ENCODE data around the gene TOB1.

Gene TOB1

GRCh38 chr17:50835301-50836234 is 30.6 kb downstream of the TOB1 start, which contains the start of gene WFIKKN2:
Gene WFIKKN2 (plus strand): TSS chr17:50835586. CDS start chr17:50835938, 352 bp downstream.
- Histone ChIP-seq H3K27me3 (ENCODE audit: control insufficient read depth, insufficient read depth, low read length) (no peaks in the 10 kb centered on the region; the same call in 1 of the 2 replicates), H3K36me3 (ENCODE audit: control insufficient read depth, insufficient read depth, low read length) (no peaks in the 10 kb centered on the region), H3K9ac (ENCODE audit: low read depth, low read length) (no peak within 1 kb of the TSS), H3K4me3 (ENCODE audit: low read depth, low read length) (no peak within 1 kb of the TSS), H3K9me3 (ENCODE audit: control insufficient read depth, insufficient read depth, low read length) (no peaks in the 10 kb centered on the region), H3K27ac (ENCODE audit: low read depth, low read length) (peak within 1 kb of the TSS; percentile 44), H3K4me1 (ENCODE audit: control insufficient read depth, insufficient read depth, low read length) (peaks cover 26% of the 10 kb centered on the region)

DNA sequence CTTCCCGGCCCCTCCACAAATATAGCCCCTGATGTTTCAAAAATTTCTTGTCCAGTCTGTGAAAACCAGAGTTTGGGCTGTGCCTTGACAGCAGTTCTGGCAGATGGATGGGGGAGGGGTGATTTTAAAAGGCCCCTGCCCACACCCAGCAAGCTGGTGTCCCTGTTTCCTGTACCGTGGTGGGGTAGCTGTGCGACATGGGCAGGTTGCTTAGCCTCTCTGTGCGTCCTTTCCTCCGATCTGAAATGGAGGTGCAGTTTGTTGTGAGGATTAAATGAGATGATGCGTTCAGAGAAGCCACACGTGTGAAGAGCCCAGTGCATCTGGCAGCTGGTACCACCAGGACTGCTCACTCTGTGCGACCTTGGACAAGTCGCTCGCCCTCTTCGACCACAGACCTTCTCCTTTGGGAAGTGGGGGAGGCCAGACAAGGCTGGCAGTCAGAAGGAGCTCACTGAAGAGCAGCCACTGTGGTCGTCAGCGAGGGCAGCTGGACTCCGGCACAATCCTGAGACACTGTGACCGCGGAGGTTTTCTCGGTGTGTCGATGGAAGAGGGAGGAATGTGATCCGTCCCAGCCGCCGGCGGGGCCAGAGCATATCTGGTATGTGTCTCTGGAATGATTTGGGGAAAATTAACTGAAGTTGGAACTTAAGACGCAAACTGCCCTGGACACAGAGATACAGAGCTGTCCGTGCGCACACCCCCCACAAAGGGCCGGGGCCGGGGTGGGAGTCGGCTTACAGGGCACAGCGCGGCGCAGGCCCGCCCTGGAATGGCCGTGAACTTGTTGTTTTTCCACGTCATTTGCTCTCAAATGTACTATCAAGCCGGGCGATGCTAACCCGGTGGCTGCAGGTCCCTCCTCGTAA is 31.5 kb downstream of the TOB1 start:
- H3K27me3 ChIP-seq (ENCODE audit: control insufficient read depth, insufficient read depth, low read length), result no peaks in the 10 kb centered on the region; the same call in 1 of the 2 replicates
- no peak overlapping the region for H3K4me3 ChIP-seq (ENCODE audit: low read depth, low read length)
- no peaks in the 10 kb centered on the region for H3K9me3 ChIP-seq (ENCODE audit: control insufficient read depth, insufficient read depth, low read length)
- H3K4me1 ChIP-seq (ENCODE audit: control insufficient read depth, insufficient read depth, low read length), result peaks cover 28% of the 10 kb centered on the region
- no peaks in the 10 kb centered on the region for H3K36me3 ChIP-seq (ENCODE audit: control insufficient read depth, insufficient read depth, low read length)
- H3K9ac ChIP-seq (ENCODE audit: low read depth, low read length), result no peak overlapping the region
- H3K27ac ChIP-seq (ENCODE audit: low read depth, low read length), result peak overlapping the region; percentile 44

DNA sequence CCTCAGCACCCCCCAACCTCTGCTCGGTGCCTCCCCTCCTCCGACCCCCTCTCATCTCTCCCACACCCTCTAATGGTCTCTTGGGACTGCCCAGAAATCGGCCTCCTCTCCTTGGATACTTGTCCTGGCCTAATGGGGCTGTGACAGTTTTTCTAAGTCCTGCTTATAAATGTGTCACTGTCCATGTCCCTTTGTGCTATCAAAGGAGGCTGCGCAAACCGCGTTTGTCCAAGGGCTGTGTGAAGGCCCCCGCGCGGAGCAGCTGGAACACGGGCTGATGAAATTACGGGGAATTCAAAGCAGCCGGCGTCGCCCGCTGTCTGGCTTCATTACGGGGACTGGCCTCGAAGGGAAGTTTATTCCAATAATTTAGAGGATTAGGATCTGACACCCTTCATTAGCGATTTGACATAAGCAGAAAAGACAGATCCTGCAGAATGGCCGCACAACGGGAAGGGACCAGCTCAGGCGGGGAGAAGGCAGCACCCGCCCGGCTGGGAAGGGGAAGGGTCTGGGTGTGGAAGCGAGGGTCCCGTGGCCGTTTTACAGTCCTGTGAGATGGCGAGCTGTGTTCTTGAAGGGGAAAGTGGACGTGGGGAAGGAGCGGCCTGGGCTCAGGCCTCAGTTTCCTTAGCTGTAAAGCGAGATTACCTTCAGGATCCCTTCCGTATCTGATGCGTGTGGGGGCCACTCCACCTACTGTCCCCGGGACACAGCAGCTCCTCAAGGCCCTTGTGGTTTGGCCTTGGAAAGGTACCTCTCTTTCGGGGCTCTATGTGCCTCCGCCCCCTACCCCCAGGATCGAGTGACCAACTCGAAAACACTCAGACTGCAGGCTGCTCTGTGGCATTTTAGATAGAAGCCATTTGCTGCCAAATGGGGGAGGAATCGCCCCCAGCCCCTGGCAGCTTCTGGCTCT is 32.4 kb downstream of the TOB1 start:
- H3K27me3 ChIP-seq (ENCODE audit: control insufficient read depth, insufficient read depth, low read length), result no peaks in the 10 kb centered on the region; the same call in 1 of the 2 replicates
- no peak overlapping the region for H3K27ac ChIP-seq (ENCODE audit: low read depth, low read length)
- no peaks in the 10 kb centered on the region for H3K36me3 ChIP-seq (ENCODE audit: control insufficient read depth, insufficient read depth, low read length)
- no peak overlapping the region for H3K9ac ChIP-seq (ENCODE audit: low read depth, low read length)
- H3K4me1 ChIP-seq (ENCODE audit: control insufficient read depth, insufficient read depth, low read length), result peaks cover 37% of the 10 kb centered on the region
- H3K4me3 ChIP-seq (ENCODE audit: low read depth, low read length), result no peak overlapping the region
- no peaks in the 10 kb centered on the region for H3K9me3 ChIP-seq (ENCODE audit: control insufficient read depth, insufficient read depth, low read length)

DNA sequence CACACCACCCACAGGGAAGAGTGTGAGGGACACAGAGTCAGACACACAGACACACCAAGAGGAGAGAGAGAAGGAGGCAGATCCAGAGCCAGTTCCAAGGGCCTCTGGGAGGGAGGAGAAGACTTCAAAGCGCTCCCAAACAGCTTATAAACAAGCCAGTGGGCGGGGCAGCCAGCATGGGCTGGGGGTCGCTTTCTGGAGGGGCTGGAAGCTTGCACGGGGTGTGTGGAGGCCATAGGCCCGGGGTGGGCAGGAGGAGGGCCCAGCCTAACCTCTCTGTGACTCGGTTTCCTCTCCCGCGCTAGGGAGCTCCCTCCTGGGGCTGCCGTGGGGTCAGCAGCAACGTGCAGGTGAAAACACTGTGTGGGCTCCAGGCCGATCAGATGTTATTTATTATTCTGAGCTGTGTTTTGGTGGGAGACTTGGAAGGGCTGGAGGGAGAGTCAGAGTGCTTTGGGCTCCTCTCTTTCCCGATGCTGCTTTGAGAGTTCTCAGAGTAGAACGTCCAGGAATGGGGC is 33.2 kb downstream of the TOB1 start:
- Histone ChIP-seq H3K4me3 (ENCODE audit: low read depth, low read length) (no peak overlapping the region), H3K27me3 (ENCODE audit: control insufficient read depth, insufficient read depth, low read length) (no peaks in the 10 kb centered on the region; the same call in 1 of the 2 replicates), H3K36me3 (ENCODE audit: control insufficient read depth, insufficient read depth, low read length) (no peaks in the 10 kb centered on the region), H3K27ac (ENCODE audit: low read depth, low read length) (no peak overlapping the region), H3K9ac (ENCODE audit: low read depth, low read length) (no peak overlapping the region), H3K9me3 (ENCODE audit: control insufficient read depth, insufficient read depth, low read length) (no peaks in the 10 kb centered on the region), H3K4me1 (ENCODE audit: control insufficient read depth, insufficient read depth, low read length) (peaks cover 42% of the 10 kb centered on the region)

GRCh38 chr17:50832267-50832863 is 33.8 kb downstream of the TOB1 start:
- no peak overlapping the region for H3K27ac ChIP-seq (ENCODE audit: low read depth, low read length)
- H3K4me1 ChIP-seq (ENCODE audit: control insufficient read depth, insufficient read depth, low read length), result peaks cover 42% of the 10 kb centered on the region
- H3K4me3 ChIP-seq (ENCODE audit: low read depth, low read length), result no peak overlapping the region
- no peaks in the 10 kb centered on the region for H3K36me3 ChIP-seq (ENCODE audit: control insufficient read depth, insufficient read depth, low read length)
- H3K9ac ChIP-seq (ENCODE audit: low read depth, low read length), result no peak overlapping the region
- H3K27me3 ChIP-seq (ENCODE audit: control insufficient read depth, insufficient read depth, low read length), result no peaks in the 10 kb centered on the region; the same call in 1 of the 2 replicates
- H3K9me3 ChIP-seq (ENCODE audit: control insufficient read depth, insufficient read depth, low read length), result no peaks in the 10 kb centered on the region

DNA sequence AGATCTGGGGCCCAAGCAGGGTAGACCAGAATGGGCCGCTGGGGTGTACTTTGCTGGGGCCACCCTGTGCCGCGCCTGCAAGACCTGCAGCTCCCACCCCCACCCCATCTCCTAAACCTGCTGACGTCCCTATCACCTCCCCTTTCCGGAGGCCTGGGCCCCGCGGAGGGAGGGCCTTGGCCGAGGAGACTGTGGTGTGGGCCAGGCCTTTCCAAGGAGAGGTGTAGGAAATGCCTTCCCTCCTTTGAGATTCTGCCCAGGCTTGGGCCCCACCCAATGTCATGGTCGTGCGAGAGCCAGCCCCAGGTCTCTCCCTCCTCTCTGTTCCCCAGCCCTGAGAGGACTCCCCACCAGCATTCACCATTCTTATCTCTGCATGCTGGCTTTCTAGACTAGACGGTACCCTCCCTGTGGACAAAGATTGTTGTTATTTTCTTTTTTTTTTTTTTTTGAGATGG is 34.7 kb downstream of the TOB1 start:
- no peak overlapping the region for H3K27ac ChIP-seq (ENCODE audit: low read depth, low read length)
- H3K4me1 ChIP-seq (ENCODE audit: control insufficient read depth, insufficient read depth, low read length), result peaks cover 42% of the 10 kb centered on the region
- no peak overlapping the region for H3K4me3 ChIP-seq (ENCODE audit: low read depth, low read length)
- no peaks in the 10 kb centered on the region for H3K9me3 ChIP-seq (ENCODE audit: control insufficient read depth, insufficient read depth, low read length)
- H3K9ac ChIP-seq (ENCODE audit: low read depth, low read length), result no peak overlapping the region
- no peaks in the 10 kb centered on the region for H3K36me3 ChIP-seq (ENCODE audit: control insufficient read depth, insufficient read depth, low read length)
- H3K27me3 ChIP-seq (ENCODE audit: control insufficient read depth, insufficient read depth, low read length), result no peaks in the 10 kb centered on the region; the same call in 1 of the 2 replicates

- Histone ChIP-seq H3K27ac (ENCODE audit: low read depth, low read length) (no peak overlapping the region), H3K36me3 (ENCODE audit: control insufficient read depth, insufficient read depth, low read length) (no peaks in the 10 kb centered on the region), H3K9me3 (ENCODE audit: control insufficient read depth, insufficient read depth, low read length) (no peaks in the 10 kb centered on the region), H3K4me3 (ENCODE audit: low read depth, low read length) (no peak overlapping the region), H3K9ac (ENCODE audit: low read depth, low read length) (no peak overlapping the region), H3K4me1 (ENCODE audit: control insufficient read depth, insufficient read depth, low read length) (peaks cover 42% of the 10 kb centered on the region), H3K27me3 (ENCODE audit: control insufficient read depth, insufficient read depth, low read length) (no peaks in the 10 kb centered on the region; the same call in 1 of the 2 replicates)
Measured at GRCh38 chr17:50830994-50831393, 35.2 kb downstream of the TOB1 start.

DNA sequence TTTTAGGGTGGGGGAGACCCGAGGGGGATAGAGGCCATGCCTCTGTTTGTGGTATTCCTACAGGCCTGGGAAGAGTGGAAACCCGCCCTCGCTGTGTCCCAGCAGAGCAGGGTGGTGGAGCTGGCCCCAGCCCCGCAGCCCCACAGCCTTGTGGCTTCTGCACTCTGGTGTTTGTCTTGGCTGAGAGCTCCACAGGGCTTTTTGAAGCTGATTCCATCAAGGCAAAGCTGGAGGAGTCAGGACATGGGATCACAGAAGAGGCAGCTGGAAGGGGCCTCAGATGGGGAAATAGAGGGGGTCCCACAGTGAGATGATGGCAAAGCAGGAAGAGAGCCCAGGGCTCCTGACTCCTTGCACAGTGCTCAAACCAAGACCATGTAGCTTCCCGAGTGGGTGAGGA is 35.8 kb downstream of the TOB1 start:
- Histone ChIP-seq H3K27me3 (ENCODE audit: control insufficient read depth, insufficient read depth, low read length) (no peaks in the 10 kb centered on the region; the same call in 1 of the 2 replicates), H3K4me3 (ENCODE audit: low read depth, low read length) (no peak overlapping the region), H3K27ac (ENCODE audit: low read depth, low read length) (no peak overlapping the region), H3K4me1 (ENCODE audit: control insufficient read depth, insufficient read depth, low read length) (peaks cover 36% of the 10 kb centered on the region), H3K9ac (ENCODE audit: low read depth, low read length) (no peak overlapping the region), H3K9me3 (ENCODE audit: control insufficient read depth, insufficient read depth, low read length) (no peaks in the 10 kb centered on the region), H3K36me3 (ENCODE audit: control insufficient read depth, insufficient read depth, low read length) (no peaks in the 10 kb centered on the region)

- Histone ChIP-seq H3K36me3 (ENCODE audit: control insufficient read depth, insufficient read depth, low read length) (no peaks in the 10 kb centered on the region), H3K9me3 (ENCODE audit: control insufficient read depth, insufficient read depth, low read length) (no peaks in the 10 kb centered on the region), H3K9ac (ENCODE audit: low read depth, low read length) (no peak overlapping the region), H3K27ac (ENCODE audit: low read depth, low read length) (peak overlapping the region; percentile 69), H3K4me1 (ENCODE audit: control insufficient read depth, insufficient read depth, low read length) (peaks cover 26% of the 10 kb centered on the region), H3K27me3 (ENCODE audit: control insufficient read depth, insufficient read depth, low read length) (no peaks in the 10 kb centered on the region), H3K4me3 (ENCODE audit: low read depth, low read length) (no peak overlapping the region)
Measured at GRCh38 chr17:50829332-50829731, 36.8 kb downstream of the TOB1 start.

Data from HUES48 (cell line).